ENCODE results near the gene SLC9A7. TPM values are rescaled to one million over a fixed set of nuclear protein-coding genes. Genes with fewer than 3 reads are reported as not detected.

Gene SLC9A7
- total and polyA plus RNA-seq, 2 donors (not counting 3 experiments of a cell fraction or from before 2014, with no cell fraction given) = 4.6 to 7.5 TPM

- no peak overlapping the region for H3K27ac ChIP-seq (ENCODE audit: insufficient read depth, low read depth, low read length)
- DNase-seq (ENCODE audit: low read depth, low spot score) (peak; percentile 30), FAIRE-seq (no peak)
- no peaks in the 10 kb centered on the region for H4K20me1 ChIP-seq (replicated peaks; ENCODE audit: control insufficient read depth, extremely low read depth, insufficient read depth, low read length)
- H2AFZ ChIP-seq (ENCODE audit: low read depth, low read length) = peak overlapping the region; percentile 33
- intact Hi-C loops (cut with micrococcal nuclease) (loop anchor here (1.0 to 10.0 kb wide), 2 partner anchors 51 to 219 kb away; no protein-coding TSS in a partner anchor), dilution Hi-C loops (cut with MboI; ENCODE audit: extremely low pct_ligation_motif_present, low sequenced_read_pairs) (no loop called here)
- H3K4me2 ChIP-seq (ENCODE audit: insufficient read depth, low read length) = peak overlapping the region; percentile 76
- no peaks in the 10 kb centered on the region for H3K9me3 ChIP-seq (replicated peaks; ENCODE audit: control insufficient read depth, insufficient read depth, low read length)
- TF ChIP-seq FOS (IDR thresholded peaks at IDR 0.05; ENCODE audit: borderline replicate concordance, insufficient read depth, low read length) (no peak), POLR2A (IDR thresholded peaks at IDR 0.05; ENCODE audit: low read depth, low read length) (no peak), POLR2AphosphoS5 (IDR thresholded peaks at IDR 0.05; ENCODE audit: insufficient read depth, low read depth, low read length) (no peak), CTCF (IDR thresholded peaks at IDR 0.05; ENCODE audit: extremely low read depth in 1 of 2, insufficient read depth in 1 of 2, low read depth in 1 of 2, low read length in 2 of 2) (no peak), MAX (IDR thresholded peaks at IDR 0.05; ENCODE audit: insufficient read depth, insufficient read length) (no peak), EZH2 (IDR thresholded peaks at IDR 0.05; ENCODE audit: borderline replicate concordance, low read depth, low read length, severe bottlenecking) (no peak), GATA2 (IDR thresholded peaks at IDR 0.05; ENCODE audit: insufficient read depth, insufficient read length, low read depth, low read length) (no peak), MYC (IDR thresholded peaks at IDR 0.05; ENCODE audit: low read depth, low read length) (no peak), JUN (IDR thresholded peaks at IDR 0.05; ENCODE audit: borderline replicate concordance, insufficient read depth, insufficient read length, low read depth) (no peak)
- no peaks in the 10 kb centered on the region for H3K9me1 ChIP-seq (replicated peaks; ENCODE audit: control insufficient read depth, extremely low read depth, insufficient read depth, low read length)
- H3K4me3 ChIP-seq (replicated peaks in 1 of 3; ENCODE audit: insufficient read depth in 1 of 3, low read depth in 1 of 3, low read length in 3 of 3) = peak overlapping the region; percentile 48 to 61 (median 61)
- ChIA-PET POLR2A (no interaction called here), CTCF (interaction anchor here (1.4 to 4.0 kb wide), 2 partner anchors 11 to 23 kb away, joined by 6 to 11 read pairs; no protein-coding TSS in a partner anchor)
- H3K79me2 ChIP-seq (ENCODE audit: control insufficient read depth, insufficient read depth, low read length) = peaks cover 5% of the 10 kb centered on the region
- H3K27me3 ChIP-seq (ENCODE audit: control insufficient read depth in 2 of 2, insufficient read depth in 2 of 2, low read length in 2 of 2) = no peaks in the 10 kb centered on the region
- peaks cover 30% of the 10 kb centered on the region for H3K4me1 ChIP-seq (ENCODE audit: control insufficient read depth, extremely low read depth, insufficient read depth, low read length)
- no TSS peak for BruUV-seq (replicated peaks)
- H3K9ac ChIP-seq (replicated peaks; ENCODE audit: extremely low read depth, insufficient read depth, low read length) = no peak overlapping the region
- no peaks in the 10 kb centered on the region for H3K36me3 ChIP-seq (ENCODE audit: control insufficient read depth in 2 of 2, extremely low read depth in 1 of 2, insufficient read depth in 2 of 2, low read length in 2 of 2)
These were observed 183.3 kb downstream of the SLC9A7 start for GRCh38 chrX:46575586-46575985.
